Hepatocyte (in vitro differentiated cells): ENCODE data around the gene RAET1E. TPM values are rescaled to one million over a fixed set of nuclear protein-coding genes. Genes with fewer than 3 reads are reported as not detected.

Experiments used
- DNase-seq: peaks from one replicate; pipeline ENCODE4 v3.0.0-alpha.2; 2016; ENCODE audit warnings: low spot score
- H2AFZ ChIP-seq: fragments of 200-600 bp; sonication (generic); 2 replicates; pipeline ENCODE4 v1.6.0; 2016; ENCODE audit warnings: antibody characterized with exemption, mild to moderate bottlenecking
- H3K27ac ChIP-seq: fragments of 200-600 bp; sonication (generic); 2 replicates; pipeline ENCODE4 v1.5.1; 2016; ENCODE audit warnings: mild to moderate bottlenecking
- H3K27me3 ChIP-seq: fragments of 200-600 bp; sonication (generic); 2 replicates; pipeline ENCODE4 v1.6.1; 2016
- H3K36me3 ChIP-seq: fragments of 200-600 bp; sonication (generic); replicated peaks from 2 replicates; pipeline ENCODE4 v1.5.1; 2016; ENCODE audit warnings: low read depth; ENCODE audit not compliant: insufficient read depth
- H3K4me1 ChIP-seq: fragments of 200-600 bp; sonication (generic); 2 replicates; pipeline ENCODE4 v1.5.1; 2016; ENCODE audit warnings: mild to moderate bottlenecking, moderate library complexity; ENCODE audit not compliant: insufficient read depth
- H3K4me2 ChIP-seq: fragments of 200-600 bp; sonication (generic); 2 replicates; pipeline ENCODE4 v1.6.0; 2016
- H3K4me3 ChIP-seq: fragments of 200-600 bp; sonication (generic); 2 replicates; pipeline ENCODE4 v1.5.1; 2016; ENCODE audit warnings: mild to moderate bottlenecking
- H3K79me2 ChIP-seq: fragments of 200-600 bp; sonication (generic); 2 replicates; pipeline ENCODE4 v1.6.0; 2017; ENCODE audit warnings: mild to moderate bottlenecking
- H3K9me2 ChIP-seq: fragments of 200-600 bp; sonication (generic); replicated peaks from 2 replicates; pipeline ENCODE4 v1.6.0; 2017; ENCODE audit warnings: mild to moderate bottlenecking; ENCODE audit not compliant: insufficient read depth
- H3K9me3 ChIP-seq: fragments of 200-600 bp; sonication (generic); 2 replicates; pipeline ENCODE4 v1.5.1; 2016; ENCODE audit warnings: low read depth, mild to moderate bottlenecking
- H4K20me1 ChIP-seq: fragments of 200-600 bp; sonication (generic); 2 replicates; pipeline ENCODE4 v1.6.0; 2016; ENCODE audit warnings: mild to moderate bottlenecking; ENCODE audit not compliant: insufficient read depth, poor library complexity, severe bottlenecking
- CTCF ChIP-seq: fragments of 200-600 bp; sonication (generic); IDR thresholded peaks from 2 replicates; pipeline ENCODE4 v1.5.1; 2016; ENCODE audit warnings: antibody characterized with exemption, mild to moderate bottlenecking; ENCODE audit not compliant: poor library complexity
- EZH2 ChIP-seq: fragments of 200-600 bp; sonication (generic); IDR thresholded peaks from 2 replicates; pipeline ENCODE4 v1.6.1; 2016; ENCODE audit warnings: antibody characterized with exemption, mild to moderate bottlenecking, borderline replicate concordance
- EZH2phosphoT487 ChIP-seq: fragments of 200-600 bp; sonication (generic); IDR thresholded peaks from one replicate; pipeline ENCODE4 v1.6.1; 2018; ENCODE audit warnings: antibody characterized with exemption, mild to moderate bottlenecking, low read depth, moderate library complexity; ENCODE audit not compliant: unreplicated experiment, severe bottlenecking
- WGBS: methylation state at CpG from one replicate; pipeline ENCODE4 v1.1.6; 2016; ENCODE audit warnings: low lambda C conversion rate; ENCODE audit errors: missing lambda C conversion rate; 5-methylcytosine and 5-hydroxymethylcytosine counted together
- polyA plus RNA-seq: library from polyadenylated mRNA; unstranded; fragments of >200 nt; fragmentation: Nextera tagmentation; extraction: Ambion mirVana; gene quantifications from 2 replicates; pipeline ENCODE4 v1.2.1, GENCODE V29; 2016
- total RNA-seq: library from RNA; depleted of rRNA; stranded (reverse); fragments of >200 nt; gene quantifications from 2 replicates; pipeline ENCODE4 v1.2.3, GENCODE V29; 2014

The RAET1E gene
- total and polyA plus RNA-seq, 2 experiments from 2014 or later = not detected

DNA sequence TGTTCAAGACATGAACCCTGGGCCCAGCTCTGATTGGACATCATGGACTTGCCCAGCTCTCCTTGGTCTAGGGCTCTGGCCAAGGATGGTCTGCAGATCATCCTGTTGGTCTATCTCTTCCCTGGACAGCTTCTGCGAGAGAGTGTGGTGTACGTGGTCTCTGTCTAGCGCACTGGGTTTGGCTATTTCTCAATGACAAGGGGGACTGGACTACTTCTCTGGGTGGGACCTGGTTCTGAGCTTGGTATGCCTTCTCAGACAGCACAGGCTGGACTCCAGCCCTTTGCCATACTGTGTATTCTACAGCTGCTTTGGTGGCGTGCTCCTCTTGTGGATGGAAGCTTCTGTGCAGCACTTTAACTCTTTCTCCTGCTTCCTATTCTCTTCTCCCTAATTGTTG is 8.5 kb upstream of the RAET1E start:
- Histone ChIP-seq H3K27me3 (no peaks in the 10 kb centered on the region), H3K4me3 (no peak overlapping the region), H3K4me1 (no peaks in the 10 kb centered on the region), H3K9me2 (no peaks in the 10 kb centered on the region), H3K36me3 (no peaks in the 10 kb centered on the region), H3K27ac (no peak overlapping the region), H3K4me2 (no peak overlapping the region), H3K79me2 (no peaks in the 10 kb centered on the region), H4K20me1 (no peaks in the 10 kb centered on the region), H2AFZ (no peak overlapping the region), H3K9me3 (no peaks in the 10 kb centered on the region)
- TF ChIP-seq EZH2 = no peak
- TF ChIP-seq CTCF = no peak
- no peak for TF ChIP-seq EZH2phosphoT487
- DNase-seq = no peak
- WGBS = 98% methylated on average over 4 of the region's 4 CpGs

DNA sequence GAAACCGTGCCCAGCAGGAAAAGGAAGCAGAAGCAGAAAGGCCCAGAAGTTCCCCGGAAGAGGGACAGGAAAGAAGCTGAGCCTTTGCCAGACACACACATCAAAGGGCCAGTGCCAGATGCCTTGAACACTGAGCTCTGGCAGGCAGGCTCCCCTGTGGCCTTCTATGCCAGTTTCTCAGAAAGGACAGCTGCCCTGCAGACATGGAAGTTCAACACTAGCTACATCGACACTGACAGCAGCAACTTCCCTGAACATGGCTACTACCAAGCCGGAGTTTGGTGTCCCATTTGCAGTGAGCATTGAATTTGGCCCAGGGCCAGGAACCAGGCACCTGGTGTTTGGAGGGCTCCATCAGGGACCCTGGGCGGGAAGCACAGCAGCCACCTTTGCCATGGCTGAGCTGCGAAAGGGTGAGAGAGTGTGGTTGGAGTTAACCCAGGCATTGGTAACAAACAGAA is 8.0 kb upstream of the RAET1E start:
- Histone ChIP-seq H3K36me3 (no peaks in the 10 kb centered on the region), H3K9me3 (no peaks in the 10 kb centered on the region), H3K9me2 (no peaks in the 10 kb centered on the region), H3K4me3 (no peak overlapping the region), H3K27me3 (no peaks in the 10 kb centered on the region), H3K4me2 (no peak overlapping the region), H3K4me1 (no peaks in the 10 kb centered on the region), H2AFZ (no peak overlapping the region), H3K79me2 (no peaks in the 10 kb centered on the region), H4K20me1 (no peaks in the 10 kb centered on the region), H3K27ac (no peak overlapping the region)
- TF ChIP-seq EZH2 (no peak), EZH2phosphoT487 (no peak), CTCF (no peak)
- no peak for DNase-seq
- 87% methylated on average over 6 of the region's 6 CpGs for WGBS

GRCh38 chr6:149905371-149905910 is 7.5 kb upstream of the RAET1E start:
- no peaks in the 10 kb centered on the region for H3K9me2 ChIP-seq
- WGBS = 95% methylated on average over 15 of the region's 18 CpGs

DNA sequence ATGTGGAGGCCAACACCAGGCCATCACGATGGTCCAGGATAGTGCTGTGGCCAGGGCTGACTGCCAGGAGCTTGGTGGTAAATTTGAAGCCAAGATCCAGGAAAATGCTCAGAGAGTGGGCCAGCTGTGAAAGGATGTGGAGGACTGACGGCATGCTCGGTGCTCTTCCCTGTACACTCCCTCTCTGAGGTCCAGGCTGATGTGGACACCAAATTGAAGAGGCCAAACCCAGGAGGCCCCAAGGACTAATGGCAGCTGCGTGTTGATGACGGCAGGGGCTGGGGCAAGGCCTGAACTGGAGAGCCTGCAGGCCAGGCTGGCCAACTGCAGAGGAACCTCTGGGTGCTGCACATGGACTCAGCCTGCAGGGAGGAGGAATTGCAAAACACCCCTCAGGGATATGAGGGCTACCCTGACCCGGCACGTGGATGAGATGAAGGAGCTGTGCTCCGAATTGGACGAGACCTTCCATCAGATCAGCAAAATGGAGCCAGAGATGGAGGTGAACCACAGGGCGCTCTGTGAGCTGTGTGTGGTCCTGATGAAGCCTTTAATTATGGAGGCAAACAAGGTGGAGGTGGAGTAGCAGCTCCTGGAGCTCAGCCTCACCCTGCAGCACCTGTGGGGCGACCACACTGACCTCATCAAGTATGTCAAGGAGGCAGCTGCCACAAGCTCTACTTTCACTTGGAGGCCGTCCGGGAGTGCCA is 6.9 kb upstream of the RAET1E start:
- WGBS = 87% methylated on average over 13 of the region's 13 CpGs
- no peak for DNase-seq
- no peak overlapping the region for H3K27ac ChIP-seq

More at GRCh38 chr6:149905371-149905910, 7.5 kb upstream of the RAET1E start:
- no peaks in the 10 kb centered on the region for H4K20me1 ChIP-seq
- H3K9me3 ChIP-seq = no peaks in the 10 kb centered on the region
- H3K36me3 ChIP-seq = no peaks in the 10 kb centered on the region
- H3K4me1 ChIP-seq = no peaks in the 10 kb centered on the region
- no peak overlapping the region for H3K4me2 ChIP-seq
- no peaks in the 10 kb centered on the region for H3K79me2 ChIP-seq
- H3K27ac ChIP-seq = no peak overlapping the region
- H2AFZ ChIP-seq = no peak overlapping the region
- no peak overlapping the region for H3K4me3 ChIP-seq
- no peaks in the 10 kb centered on the region for H3K27me3 ChIP-seq
- no peak for TF ChIP-seq EZH2phosphoT487
- no peak for DNase-seq

More for the DNA sequence above, 6.9 kb upstream of the RAET1E start:
- TF ChIP-seq EZH2phosphoT487 = no peak
- no peak for TF ChIP-seq CTCF
- TF ChIP-seq EZH2 = no peak
- Histone ChIP-seq H3K4me1 (no peaks in the 10 kb centered on the region), H3K9me3 (no peaks in the 10 kb centered on the region), H3K27me3 (no peaks in the 10 kb centered on the region), H3K4me3 (no peak overlapping the region), H3K9me2 (no peaks in the 10 kb centered on the region), H2AFZ (no peak overlapping the region), H3K36me3 (no peaks in the 10 kb centered on the region), H3K79me2 (no peaks in the 10 kb centered on the region), H4K20me1 (no peaks in the 10 kb centered on the region), H3K4me2 (no peak overlapping the region)
